ENCODE data around the gene MRPL36. TPM values are rescaled to one million over a fixed set of nuclear protein-coding genes. Genes with fewer than 3 reads are reported as not detected.

Gene MRPL36
- total and polyA plus RNA-seq, 9 of the 15 experiments (the other 6 are each of a cell fraction or from before 2014, with no cell fraction given) = 78.3 to 557 (median 124) TPM

GRCh38 chr5:1769017-1769640 is 30.5 kb downstream of the MRPL36 start:
- H3K27me3 ChIP-seq (ENCODE audit: control insufficient read depth in 2 of 2, insufficient read depth in 2 of 2, low read length in 2 of 2) = peaks cover 62 to 85% of the 10 kb centered on the region in 2 experiments
- no peak overlapping the region for H3K27ac ChIP-seq (ENCODE audit: extremely low read depth, low read depth, low read length)
- no peak overlapping the region; a peak in 1 of 4 replicates for H3K9ac ChIP-seq (ENCODE audit: insufficient read depth in 1 of 2, low read depth in 2 of 2, low read length in 2 of 2)
- no peaks in the 10 kb centered on the region for H3K79me2 ChIP-seq (ENCODE audit: control insufficient read depth, insufficient read depth, low read length)
- no TSS peak for BruUV-seq (replicated peaks)
- no peak overlapping the region for H3K4me2 ChIP-seq (ENCODE audit: insufficient read depth, low read length)
- FAIRE-seq (no peak), ATAC-seq (peak; percentile 26; the same call in 2 of the 3 replicates), DNase-seq (ENCODE audit: extremely low read depth in 1 of 4, low spot score in 3 of 4) (no peak)
- CTCF ChIA-PET (ENCODE audit: low intra/inter-chr PET ratio) = no interaction called here
- H3K9me3 ChIP-seq (replicated peaks; ENCODE audit: control insufficient read depth, insufficient read depth, low read depth, low read length) = no peaks in the 10 kb centered on the region
- no peaks in the 10 kb centered on the region for H3K9me1 ChIP-seq (ENCODE audit: control insufficient read depth, insufficient read depth, low read length)
- H3K4me3 ChIP-seq = no peak overlapping the region
- intact Hi-C loops (cut with micrococcal nuclease) = no loop called here
- no peaks in the 10 kb centered on the region for H3K36me3 ChIP-seq (ENCODE audit: control insufficient read depth, insufficient read depth, low read length)
- 26% methylated on average over 40 of the region's 54 CpGs for WGBS (ENCODE audit: insufficient coverage, low coverage, missing lambda C conversion rate)
- POLR2A ChIA-PET = no interaction called here
- TF ChIP-seq NFYB (IDR thresholded peaks at IDR 0.05; ENCODE audit: extremely low read depth, insufficient read length) = no peak
- in situ Hi-C loops (cut with MboI) = no loop called here
- peaks cover 0 to 8% of the 10 kb centered on the region in 2 experiments; a peak in 1 of 5 replicates for H3K4me1 ChIP-seq (replicated peaks in 1 of 2; ENCODE audit: control insufficient read depth in 2 of 2, insufficient read depth in 2 of 2, low read length in 2 of 2)
- H4K20me1 ChIP-seq (replicated peaks; ENCODE audit: control insufficient read depth, insufficient read depth, low read length) = 0 out of 2 replicates have a peak, but pooled peaks cover 3% of the 10 kb centered on the region
- H2AFZ ChIP-seq (ENCODE audit: low read depth, low read length) = no peak overlapping the region

GRCh38 chr5:1768283-1769000 is 31.2 kb downstream of the MRPL36 start:
- H3K79me2 ChIP-seq (ENCODE audit: control insufficient read depth, insufficient read depth, low read length) = no peaks in the 10 kb centered on the region
- H3K27ac ChIP-seq (ENCODE audit: extremely low read depth, low read depth, low read length) = no peak overlapping the region
- H3K9ac ChIP-seq (ENCODE audit: insufficient read depth in 1 of 2, low read depth in 2 of 2, low read length in 2 of 2) = no peak overlapping the region
- no peaks in the 10 kb centered on the region for H3K9me3 ChIP-seq (replicated peaks; ENCODE audit: control insufficient read depth, insufficient read depth, low read depth, low read length)
- DNase-seq (ENCODE audit: extremely low read depth in 1 of 4, low spot score in 3 of 4) (no peak), FAIRE-seq (no peak), ATAC-seq (no peak)
- in situ Hi-C loops (cut with MboI) (no loop called here), intact Hi-C loops (cut with micrococcal nuclease) (no loop called here)
- BruUV-seq (replicated peaks) = no TSS peak
- H3K27me3 ChIP-seq (ENCODE audit: control insufficient read depth in 2 of 2, insufficient read depth in 2 of 2, low read length in 2 of 2) = peaks cover 69 to 86% of the 10 kb centered on the region in 2 experiments
- no peak overlapping the region for H2AFZ ChIP-seq (ENCODE audit: low read depth, low read length)
- H4K20me1 ChIP-seq (replicated peaks; ENCODE audit: control insufficient read depth, insufficient read depth, low read length) = 0 out of 2 replicates have a peak, but pooled peaks cover 3% of the 10 kb centered on the region
- WGBS (ENCODE audit: insufficient coverage, low coverage, missing lambda C conversion rate) = 9% methylated on average over 22 of the region's 35 CpGs
- no peaks in the 10 kb centered on the region for H3K36me3 ChIP-seq (ENCODE audit: control insufficient read depth, insufficient read depth, low read length)
- H3K9me1 ChIP-seq (ENCODE audit: control insufficient read depth, insufficient read depth, low read length) = no peaks in the 10 kb centered on the region
- ChIA-PET CTCF (ENCODE audit: low intra/inter-chr PET ratio) (no interaction called here), POLR2A (no interaction called here)
- no peak overlapping the region for H3K4me2 ChIP-seq (ENCODE audit: insufficient read depth, low read length)
- H3K4me1 ChIP-seq (replicated peaks in 1 of 2; ENCODE audit: control insufficient read depth in 2 of 2, insufficient read depth in 2 of 2, low read length in 2 of 2) = peaks cover 0 to 10% of the 10 kb centered on the region in 2 experiments; a peak in 1 of 5 replicates
- no peak overlapping the region for H3K4me3 ChIP-seq
- TF ChIP-seq RNF219 (CRISPR knock-in tag; IDR thresholded peaks at IDR 0.05) = no peak
- no peak for TF ChIP-seq ZBTB12 (CRISPR knock-in tag; IDR thresholded peaks at IDR 0.05)
- no peak for TF ChIP-seq EP400 (IDR thresholded peaks at IDR 0.05)
- TF ChIP-seq SFPQ (IDR thresholded peaks at IDR 0.05; ENCODE audit: low read depth, low read length) = no peak
- no peak for TF ChIP-seq PURB (CRISPR knock-in tag; IDR thresholded peaks at IDR 0.05; ENCODE audit: low read depth)
- TF ChIP-seq TAF7 (tag; IDR thresholded peaks at IDR 0.05) = no peak

Data from K562 (cell line).